SK-MEL-5 (cell line): Measurements from ENCODE around the gene ZNF740. TPM values are rescaled to one million over a fixed set of nuclear protein-coding genes. Genes with fewer than 3 reads are reported as not detected.

Experiments used
- DNase-seq: peaks from one replicate; pipeline ENCODE4 v3.0.0-alpha.2; 2016; ENCODE audit warnings: low read depth, low spot score
- in situ Hi-C: cut with HindIII; loops from 2 replicates; pipeline ENCODE4 v1.10.0; 2016; ENCODE audit warnings: low sequenced_read_pairs, high pct_unique_total_duplicates, low pct_unique_long_range_greater_than_20kb
- total RNA-seq: library from RNA; depleted of rRNA; stranded (reverse); fragments of >200 nt; shearing (Covaris generic); gene quantifications from 2 replicates; pipeline ENCODE4 v1.2.3, GENCODE V29; 2014

The ZNF740 gene
- total RNA-seq, 1 experiment from 2014 or later, result 11.7 TPM

DNA sequence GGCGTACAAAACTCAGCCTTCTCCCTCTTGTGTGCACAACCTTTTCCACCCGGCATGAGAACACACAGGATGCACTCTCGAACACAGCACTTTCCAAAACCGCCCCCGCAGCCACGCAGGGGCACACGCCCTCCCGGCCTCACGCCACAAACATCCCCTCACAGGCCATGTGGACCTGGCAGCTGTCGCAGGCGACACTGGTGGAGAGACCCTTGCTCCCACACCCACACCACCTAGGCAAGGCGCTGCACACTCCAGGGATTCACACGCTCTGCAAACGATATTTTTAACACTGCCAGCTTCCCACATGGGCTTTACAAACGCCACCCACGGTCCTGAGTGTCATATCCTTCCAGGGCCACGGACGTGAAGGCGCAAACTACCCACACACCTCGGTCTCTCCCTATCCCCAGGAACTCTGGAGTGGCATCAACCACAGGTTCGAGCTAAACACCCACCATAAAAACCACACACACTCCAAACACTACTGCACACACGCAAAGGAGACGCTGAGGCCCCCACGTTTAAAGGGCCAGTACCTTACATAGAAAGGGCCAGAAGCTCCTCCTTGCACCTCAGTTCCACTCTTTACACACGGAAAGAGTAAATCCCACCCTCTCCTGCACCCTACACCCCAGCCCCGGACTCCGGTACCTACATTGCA is 38.9 kb downstream of the ZNF740 start:
- DNase-seq, result peak; percentile 47
- in situ Hi-C loops, result no loop called here

DNA sequence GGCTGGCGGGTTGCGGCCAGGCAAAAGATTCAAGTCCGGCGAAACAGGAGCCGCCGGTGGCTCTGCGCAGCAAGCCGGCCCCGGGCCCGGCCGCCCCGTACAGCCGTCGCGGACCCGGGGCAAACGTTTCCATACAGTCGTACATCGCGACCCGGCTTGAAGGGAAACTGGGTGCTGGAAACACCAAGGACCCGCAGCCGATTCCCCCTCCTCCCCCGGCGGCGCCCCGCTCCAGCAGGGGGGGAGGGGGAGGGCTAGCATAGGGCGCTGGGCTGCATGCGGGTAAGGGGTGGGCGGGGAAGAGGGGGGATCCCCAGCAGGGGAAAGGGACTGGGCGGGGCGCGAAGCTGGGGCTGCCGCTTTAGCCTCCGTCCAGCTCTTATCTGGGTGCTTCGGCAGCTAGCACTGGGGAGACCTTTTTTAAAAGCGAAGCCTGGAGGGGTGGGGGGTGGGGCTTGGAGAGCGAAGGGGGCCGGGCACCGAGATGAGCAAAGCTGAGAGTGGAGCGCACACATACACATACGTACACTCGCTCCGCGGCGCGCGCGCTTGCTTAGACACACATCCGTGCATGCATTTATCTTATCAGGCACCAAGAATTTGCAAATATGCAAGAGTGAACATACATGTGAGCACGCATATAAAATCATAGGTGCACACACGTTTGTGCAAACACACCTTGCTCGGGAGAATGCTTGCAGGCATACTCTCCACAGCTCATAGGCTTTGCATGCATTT is 39.6 kb downstream of the ZNF740 start:
- peak; percentile 77 for DNase-seq
- in situ Hi-C loops, result no loop called here

DNA sequence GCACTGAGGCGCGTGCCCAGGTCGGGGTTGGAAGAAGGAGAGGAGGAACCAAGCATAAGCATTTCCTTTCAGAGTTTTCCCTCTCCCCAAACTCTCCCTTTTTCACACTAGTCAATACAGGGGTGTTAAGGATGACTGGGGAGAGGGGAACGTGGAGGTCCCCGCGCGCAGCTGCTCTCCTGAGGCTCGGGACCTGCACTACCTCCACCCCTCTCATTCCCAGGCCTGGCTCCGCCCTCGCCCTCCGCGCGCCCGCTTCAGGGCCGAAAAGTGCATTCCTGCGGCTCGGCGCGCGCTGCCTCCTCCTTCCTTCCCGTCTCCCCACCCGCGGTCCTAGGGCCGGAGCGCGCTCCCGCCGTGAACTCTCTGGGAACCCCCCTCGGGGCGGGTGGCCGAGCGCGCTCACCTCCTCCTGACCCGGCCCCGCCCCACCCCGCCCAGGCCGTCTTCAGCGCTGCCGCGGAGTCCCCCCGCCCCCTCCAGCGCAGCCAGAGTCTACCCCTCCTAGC is 40.2 kb downstream of the ZNF740 start:
- in situ Hi-C loops, result no loop called here
- DNase-seq, result peak; percentile 94

DNA sequence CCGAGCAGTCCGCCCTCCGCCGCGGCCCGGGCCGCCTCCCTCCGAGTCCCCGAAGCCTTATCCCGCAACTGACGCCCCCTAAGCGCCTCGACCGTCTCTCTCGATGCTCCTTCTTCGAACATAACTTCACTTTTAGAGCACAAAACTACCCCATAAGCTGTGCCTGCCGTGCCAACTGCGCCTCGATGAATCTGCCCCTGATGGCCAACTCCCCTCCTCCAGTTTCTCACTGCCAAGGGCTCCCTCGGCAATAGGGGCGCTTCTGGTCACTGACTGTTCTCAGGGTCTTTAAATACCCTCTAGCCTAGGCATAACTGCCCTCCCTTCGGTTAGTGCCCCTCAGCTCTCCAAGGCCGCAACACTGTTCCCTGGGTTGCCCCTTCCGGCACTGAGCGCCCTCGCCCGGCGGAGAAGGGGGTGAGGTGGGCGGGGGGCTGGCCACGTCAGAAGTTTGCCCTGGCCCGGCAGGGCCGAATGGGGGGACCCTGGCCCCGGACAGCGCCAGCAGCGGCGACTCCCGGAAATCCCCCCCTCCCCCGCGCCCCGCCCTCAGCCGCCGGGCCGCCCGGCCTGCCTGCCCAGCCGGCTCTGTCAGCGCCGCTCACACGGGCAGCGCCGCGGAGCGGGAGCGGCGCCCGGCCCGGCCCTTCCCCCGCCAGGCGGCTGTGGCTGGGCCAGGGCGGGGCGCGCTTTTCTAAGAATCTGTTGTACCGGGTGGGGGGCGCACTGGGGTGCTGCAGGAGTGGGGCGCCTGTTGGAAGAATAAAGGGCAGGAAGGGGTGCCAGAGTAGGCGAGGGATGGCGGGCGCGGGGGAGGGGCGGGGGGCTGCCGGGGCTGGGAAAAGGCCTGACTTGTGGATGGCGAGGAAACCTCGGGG is 40.9 kb downstream of the ZNF740 start:
- DNase-seq, result peak; percentile 50
- in situ Hi-C loops, result no loop called here

DNA sequence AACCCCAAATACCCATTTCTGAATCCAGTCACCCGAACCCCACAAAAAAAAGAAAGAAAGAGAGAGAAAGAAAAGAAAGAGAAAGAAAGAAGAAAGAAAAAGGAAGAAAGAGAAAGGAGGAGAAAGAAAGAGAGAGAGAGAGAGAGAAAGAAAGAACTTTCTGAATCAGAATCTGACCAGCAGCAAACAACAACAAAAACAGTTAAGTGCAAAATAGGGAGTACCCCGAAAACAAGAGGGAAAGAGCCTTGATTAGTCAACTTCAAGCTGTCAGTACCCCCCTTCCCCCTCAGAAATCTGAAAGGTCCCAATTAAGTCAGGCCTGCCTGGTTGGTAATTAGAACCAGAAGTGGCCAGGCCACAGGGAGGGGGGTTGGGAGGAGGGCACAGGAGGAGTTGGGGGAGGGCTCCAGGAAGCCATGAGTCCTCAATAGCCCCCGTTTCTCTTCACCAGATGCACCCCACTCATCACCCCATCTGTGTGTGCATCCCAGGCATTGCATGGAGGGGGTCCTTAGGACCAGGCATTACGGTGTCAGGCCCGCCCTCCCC is 41.7 kb downstream of the ZNF740 start:
- in situ Hi-C loops, result no loop called here
- DNase-seq, result no peak

DNA sequence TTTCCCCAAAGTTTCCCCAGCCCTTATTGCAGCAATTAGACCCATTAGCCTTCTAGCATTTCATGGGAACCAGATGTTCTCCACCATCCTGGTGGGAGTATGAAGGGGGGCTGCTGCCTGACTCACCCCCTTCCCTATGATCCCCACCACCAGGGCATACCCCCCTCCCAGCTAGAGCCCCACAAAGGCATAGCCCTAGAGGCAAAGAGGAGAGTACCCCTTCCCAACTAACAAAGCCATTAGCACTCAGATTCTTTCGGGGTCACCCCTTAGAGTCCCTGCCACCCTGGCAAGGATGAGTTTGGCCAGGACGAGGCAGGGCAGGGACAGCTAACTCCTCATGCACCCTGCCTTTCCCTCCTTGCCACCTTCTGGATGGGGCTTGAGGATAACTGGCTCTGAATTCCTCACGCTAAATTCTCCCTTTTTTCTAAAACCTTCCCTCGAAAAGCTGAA is 42.3 kb downstream of the ZNF740 start:
- DNase-seq, result peak; percentile 21
- in situ Hi-C loops, result no loop called here

DNA sequence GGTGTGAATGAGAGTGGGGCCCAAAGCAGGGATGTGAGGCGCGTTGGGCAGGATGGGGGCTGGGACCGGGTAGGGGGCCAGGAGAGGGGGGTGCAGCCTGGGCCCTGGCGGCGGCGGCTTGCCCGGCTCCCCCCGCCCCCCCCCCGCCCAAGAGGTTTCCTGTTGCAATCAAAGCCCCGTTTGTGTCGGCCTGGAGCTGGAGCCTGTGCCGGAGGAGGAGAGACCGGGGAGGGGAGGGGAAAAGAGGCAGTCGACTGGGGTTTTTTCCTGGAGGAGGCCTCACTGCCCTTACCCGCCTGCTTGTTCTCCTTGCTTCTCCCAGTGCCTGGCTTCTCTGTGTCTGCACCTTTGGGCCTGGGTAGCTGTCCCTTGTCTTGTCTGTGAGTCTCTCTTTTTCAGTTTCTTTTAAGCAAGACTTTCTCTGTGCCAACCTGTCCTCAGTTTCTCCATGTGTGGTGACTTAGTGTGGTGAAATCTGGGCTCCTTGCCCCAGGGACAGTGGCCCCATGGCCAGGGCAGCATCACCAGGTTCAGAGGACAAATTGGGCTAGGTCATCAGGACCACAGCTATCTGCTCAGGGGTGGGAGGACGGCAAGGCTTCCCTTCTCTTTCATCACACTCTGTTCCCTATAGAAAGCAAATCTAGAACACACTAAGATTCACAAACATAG is 43.0 kb downstream of the ZNF740 start:
- DNase-seq, result peak; percentile 86
- in situ Hi-C loops, result no loop called here

DNA sequence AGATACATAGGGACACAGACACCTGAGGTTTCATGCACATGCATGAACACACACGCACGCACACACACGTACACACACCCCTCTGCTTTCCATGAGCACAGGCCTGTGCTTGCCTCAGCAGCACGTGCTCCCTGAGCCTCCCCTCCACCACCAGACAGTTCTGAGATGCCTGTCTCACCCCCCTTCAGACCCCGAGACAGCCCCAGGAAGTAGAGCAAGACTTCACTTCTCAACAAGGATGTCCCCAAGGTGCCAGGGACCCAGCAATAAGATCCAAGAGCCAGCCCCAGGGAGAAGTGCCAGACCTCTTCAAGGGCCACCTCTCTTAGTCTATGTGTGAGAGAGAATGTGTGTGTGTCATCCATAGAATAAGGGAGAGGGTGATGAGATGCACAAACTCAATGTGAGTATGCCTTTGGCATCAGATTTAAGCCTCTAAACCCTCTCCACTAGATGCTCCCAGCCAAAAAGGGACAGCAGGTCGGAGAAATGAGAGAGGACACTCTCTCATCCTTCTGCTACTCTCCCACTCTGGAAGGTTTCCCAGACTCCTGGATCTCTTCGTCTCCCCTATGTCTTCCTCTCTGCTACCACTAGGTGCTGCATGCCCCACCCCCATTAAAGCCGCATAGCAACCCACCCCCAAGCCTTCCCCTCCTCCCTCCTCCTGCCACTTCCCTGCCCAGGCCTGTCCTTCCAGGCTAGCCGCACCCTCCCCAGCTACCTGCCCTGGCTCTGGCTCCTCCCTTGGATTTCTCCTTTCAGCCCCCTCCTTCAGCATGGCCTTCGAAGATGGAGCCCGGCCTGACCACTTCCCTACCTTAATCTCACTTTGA is 43.8 kb downstream of the ZNF740 start:
- in situ Hi-C loops, result no loop called here
- DNase-seq, result peak; percentile 54

DNA sequence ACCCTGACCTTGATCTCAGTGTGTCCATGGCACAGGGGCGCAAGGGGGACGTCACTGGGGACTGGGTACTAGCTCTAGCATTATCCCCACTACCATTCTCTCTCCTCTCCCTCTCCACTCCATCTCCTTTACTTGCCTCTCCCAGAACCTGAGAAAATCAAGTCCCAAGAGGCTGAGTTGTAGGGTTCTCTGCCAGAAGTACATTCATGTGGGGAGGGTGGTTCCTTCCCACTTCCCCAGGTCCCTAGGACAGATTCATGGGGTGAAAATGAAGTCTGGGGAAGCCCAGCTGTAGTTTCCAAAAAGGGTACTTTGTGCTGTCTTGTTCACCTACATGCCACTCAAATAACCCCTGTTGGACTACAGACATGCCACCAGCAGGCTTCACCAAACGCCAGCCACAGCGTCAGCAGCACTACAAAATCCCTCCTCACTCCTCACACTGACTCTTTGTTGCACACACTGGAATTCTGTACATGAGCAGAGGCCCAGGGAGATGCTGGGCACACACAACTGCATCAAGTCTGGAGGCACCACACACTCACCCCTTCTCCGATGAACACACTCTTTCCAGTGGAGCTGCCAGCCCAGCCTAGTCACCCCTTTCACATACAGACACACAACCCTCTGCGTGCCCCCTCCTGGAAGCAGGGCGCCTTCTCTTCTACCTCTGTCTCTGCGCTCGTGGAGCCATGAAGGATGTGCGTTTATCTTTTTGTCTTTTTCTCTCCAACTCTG is 44.5 kb downstream of the ZNF740 start:
- in situ Hi-C loops, result no loop called here

DNA sequence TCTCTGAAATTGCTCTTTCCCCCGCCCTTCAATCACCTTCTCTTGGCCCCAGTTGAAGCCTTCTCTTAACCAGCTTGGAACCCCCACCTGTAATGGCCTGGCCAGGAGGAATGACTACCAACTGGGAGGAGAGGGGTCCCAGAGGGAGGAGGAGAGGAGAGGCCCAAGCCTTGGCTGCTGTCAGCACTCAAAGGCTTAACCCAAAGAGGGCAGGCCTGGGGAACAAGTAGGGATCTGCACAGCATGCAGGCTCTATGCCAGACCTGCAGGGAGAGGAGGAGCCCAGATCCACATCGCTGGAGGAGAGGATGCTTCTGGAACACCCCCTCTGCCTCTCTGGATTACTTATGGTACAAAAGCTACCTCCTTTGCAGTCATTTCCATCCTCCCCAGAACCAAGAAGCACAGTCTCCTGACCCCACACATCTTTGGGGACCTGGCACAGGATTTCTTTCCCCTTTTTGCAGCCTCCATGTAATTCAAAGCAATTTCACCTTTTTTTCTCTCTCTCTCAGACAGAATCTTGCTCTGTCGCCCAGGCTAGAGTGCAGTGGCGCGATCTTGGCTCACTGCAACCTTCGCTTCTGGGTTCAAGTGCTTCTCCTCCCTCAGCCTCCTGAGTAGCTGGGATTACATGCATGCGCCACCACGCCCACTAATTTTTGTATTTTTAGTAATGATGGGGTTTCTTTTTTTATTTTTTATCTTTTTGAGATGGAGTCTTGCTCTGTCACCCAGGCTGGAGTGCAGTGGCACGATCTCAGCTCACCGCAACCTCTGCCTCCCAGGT is 45.3 kb downstream of the ZNF740 start:
- in situ Hi-C loops, result no loop called here
- no peak for DNase-seq

More for the DNA sequence above, 44.5 kb downstream of the ZNF740 start:
- DNase-seq, result peak; percentile 28

DNA sequence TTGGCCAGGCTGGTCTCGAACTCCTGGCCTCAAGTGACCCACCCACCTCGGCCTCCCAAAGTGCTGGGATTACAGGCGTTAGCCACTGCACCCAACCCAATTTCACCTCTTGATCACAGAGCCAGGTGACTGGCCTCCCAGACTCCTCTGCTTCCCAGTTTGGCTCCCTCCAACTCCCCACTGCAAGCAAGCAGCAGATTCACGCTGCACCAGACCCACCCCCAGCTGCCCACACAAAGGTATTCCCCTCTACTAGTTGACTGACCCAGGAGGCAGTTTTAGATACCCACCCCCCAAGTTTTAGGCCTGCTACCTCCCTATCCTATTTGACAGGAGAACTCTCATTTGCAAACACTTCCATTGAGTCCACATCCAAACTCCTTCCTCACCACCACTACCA is 46.3 kb downstream of the ZNF740 start:
- in situ Hi-C loops, result no loop called here
- DNase-seq, result no peak

DNA sequence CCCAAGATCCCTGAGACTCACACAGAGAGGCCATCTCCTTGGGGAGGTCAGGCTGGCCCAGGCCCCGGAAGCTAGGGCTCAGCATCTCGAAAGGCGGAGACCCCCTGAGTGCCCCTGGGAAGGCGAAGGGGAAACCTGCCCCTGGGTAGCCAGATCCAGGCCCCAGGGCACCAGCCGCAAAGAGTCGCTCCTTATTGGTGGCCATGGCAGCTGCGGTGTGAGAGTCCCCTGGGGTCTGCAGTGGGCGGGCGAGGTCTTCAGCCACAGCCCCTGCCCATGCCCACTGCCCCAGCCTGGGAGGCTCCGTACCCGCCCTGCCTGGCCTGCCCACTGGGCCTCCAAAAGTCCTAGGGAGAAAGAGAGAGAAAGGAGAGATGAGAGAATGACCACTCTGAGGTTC is 46.8 kb downstream of the ZNF740 start:
- DNase-seq, result no peak
- in situ Hi-C loops, result no loop called here

DNA sequence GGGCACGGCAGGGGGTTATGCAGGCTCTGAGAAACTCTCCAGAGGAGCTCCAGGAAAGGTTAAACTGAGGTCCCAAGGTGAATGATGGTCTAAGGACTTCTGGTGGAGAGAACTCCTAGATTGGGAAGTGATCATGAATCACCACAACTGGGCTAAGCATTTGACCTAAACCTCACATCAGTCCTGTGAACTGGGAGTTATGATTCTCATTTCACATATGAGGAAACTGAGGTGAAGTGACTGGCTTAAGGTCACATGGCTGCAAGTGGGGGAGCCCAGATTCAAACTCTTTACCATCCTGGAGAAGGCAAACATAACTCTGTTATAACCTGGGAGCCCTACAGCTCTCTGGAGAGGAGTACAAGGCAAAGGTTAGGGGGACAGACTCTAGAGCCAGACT is 47.3 kb downstream of the ZNF740 start:
- in situ Hi-C loops, result no loop called here
- no peak for DNase-seq

DNA sequence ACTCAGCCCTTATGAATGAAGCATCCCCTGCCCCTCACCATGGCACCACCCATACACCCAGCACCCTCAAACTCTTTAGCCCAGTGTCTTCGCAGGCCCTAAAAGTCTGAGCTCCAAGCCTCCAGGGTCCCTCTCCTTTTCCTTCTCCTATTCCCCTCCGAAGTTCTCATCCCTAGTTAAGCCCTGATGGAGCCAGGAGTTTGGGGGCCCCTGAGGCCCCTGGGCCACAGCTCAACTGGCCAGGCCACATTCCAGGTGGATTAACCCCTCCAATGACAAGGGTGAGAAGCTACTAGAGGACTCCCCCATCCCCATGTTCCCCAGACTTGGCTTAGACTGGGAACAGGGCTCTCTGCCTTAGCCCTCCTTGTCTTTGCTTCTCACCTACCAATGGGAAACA is 48.9 kb downstream of the ZNF740 start:
- in situ Hi-C loops, result no loop called here
- DNase-seq, result no peak

DNA sequence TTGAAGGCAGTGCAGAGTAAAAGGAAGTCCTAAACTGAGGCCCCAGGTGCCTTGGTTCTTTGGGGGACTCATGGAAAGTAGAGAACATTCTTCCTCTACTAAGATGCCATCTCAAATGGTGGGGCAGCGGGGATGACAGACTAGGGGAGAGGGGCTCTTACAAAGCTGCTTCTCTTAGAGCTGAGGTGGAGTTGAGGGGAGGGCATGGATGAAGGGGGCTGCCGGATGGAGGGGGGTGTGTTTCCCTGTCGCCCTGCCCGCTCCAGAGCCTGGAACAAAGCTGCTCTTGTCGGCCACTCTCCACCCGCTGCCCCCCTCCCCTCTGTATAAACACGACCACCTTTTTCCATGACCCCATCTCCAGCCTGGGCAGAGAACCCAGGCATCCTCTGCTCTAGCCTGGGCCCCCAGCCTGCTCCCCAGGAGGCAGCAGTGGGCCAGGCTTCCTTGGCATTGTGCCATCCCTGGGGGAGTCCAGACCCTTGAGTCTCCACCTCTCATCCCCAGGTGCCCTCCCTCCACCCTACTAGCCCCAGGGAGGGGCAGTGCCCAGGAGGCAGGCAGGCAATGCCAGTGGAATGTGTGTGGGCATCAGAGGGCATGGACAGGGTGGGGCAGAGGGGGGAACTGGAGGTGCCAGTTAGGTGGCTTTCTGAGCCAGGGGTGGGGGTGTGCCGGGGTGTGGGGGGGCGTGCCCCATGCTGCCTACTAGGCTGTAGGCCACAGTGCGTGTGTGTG is 49.8 kb downstream of the ZNF740 start:
- no peak for DNase-seq
- in situ Hi-C loops, result no loop called here
